ENCODE results near the gene ATOX1. TPM values are rescaled to one million over a fixed set of nuclear protein-coding genes. Genes with fewer than 3 reads are reported as not detected.

ATOX1 gene
- total and polyA plus RNA-seq, 2 of the 4 experiments (the other 2 are of a cell fraction), result 56.3 to 360 TPM

GRCh38 chr5:151757233-151758140 is 944 bp downstream of the ATOX1 start:
- CTCF ChIA-PET, result interaction anchor here (1.0 kb wide), 1 partner anchor 99 kb away, joined by 3 read pairs; no protein-coding TSS in a partner anchor
- peak overlapping the region; percentile 90 for H2AK9ac ChIP-seq (replicated peaks; ENCODE audit: low read depth, low read length, poor library complexity)
- peak overlapping the region; percentile 97 for H2AFZ ChIP-seq (replicated peaks; ENCODE audit: low read length, poor library complexity)
- H3K27me3 ChIP-seq (ENCODE audit: control insufficient read depth, insufficient read depth, low read length), result no peaks in the 10 kb centered on the region
- in situ Hi-C loops (cut with MboI; ENCODE audit: low sequenced_read_pairs) (no loop called here), dilution Hi-C loops (cut with HindIII; ENCODE audit: low sequenced_read_pairs, unreplicated experiment) (no loop called here), intact Hi-C loops (cut with micrococcal nuclease) (no loop called here)
- H4K20me1 ChIP-seq (ENCODE audit: insufficient read depth, low read length), result peaks cover 4% of the 10 kb centered on the region
- H3K4me3 ChIP-seq (ENCODE audit: insufficient read depth, low read depth, low read length), result peak overlapping the region; percentile 88
- H3K56ac ChIP-seq (ENCODE audit: extremely low read depth, insufficient read depth, low read length), result peak overlapping the region; percentile 13; the same call in 1 of the 2 replicates
- H3K9me3 ChIP-seq (ENCODE audit: control insufficient read depth, insufficient read depth, low read length), result no peaks in the 10 kb centered on the region
- peak overlapping the region; percentile 74 for H3K4me2 ChIP-seq (ENCODE audit: low read depth, low read length)
- DNase-seq, result no peak
- peaks cover 27 to 48% of the 10 kb centered on the region in 2 experiments for H3K79me1 ChIP-seq (ENCODE audit: low read depth in 1 of 2, low read length in 2 of 2)
- H2BK120ac ChIP-seq (ENCODE audit: low read depth, low read length), result no peak overlapping the region; the same call in 1 of the 2 replicates
- 0 out of 2 replicates have a peak overlapping the region, but pooled peaks have one; percentile 2 for H4K91ac ChIP-seq (ENCODE audit: insufficient read depth, low read depth, low read length)
- peaks cover 5% of the 10 kb centered on the region; the same call in 1 of the 2 replicates for H3K36me3 ChIP-seq (ENCODE audit: control insufficient read depth, insufficient read depth, low read length)
- POLR2A ChIA-PET (ENCODE audit: unreplicated experiment), result interaction anchor here (0.8 kb wide), 2 partner anchors 61 to 68 kb away, joined by 3 read pairs; no protein-coding TSS in a partner anchor
- no peak for TF ChIP-seq FOS (IDR thresholded peaks at IDR 0.05; ENCODE audit: low read depth, low read length)
- no peak for TF ChIP-seq NFE2L2 (IDR thresholded peaks at IDR 0.05; ENCODE audit: low read depth, low read length)
- no peak; the same call in 1 of the 2 replicates for TF ChIP-seq POLR2A (IDR thresholded peaks at IDR 0.05; ENCODE audit: low read depth, low read length)
- no peak for TF ChIP-seq CEBPB (IDR thresholded peaks at IDR 0.05; ENCODE audit: low read depth, low read length)
- TF ChIP-seq BHLHE40 (IDR thresholded peaks at IDR 0.05; ENCODE audit: low read depth, low read length), result no peak
- TF ChIP-seq SMC3 (IDR thresholded peaks at IDR 0.05; ENCODE audit: low read depth, low read length), result no peak
- no TSS peak for BruUV-seq (replicated peaks)
- peak overlapping the region; percentile 92 for H3K14ac ChIP-seq (replicated peaks; ENCODE audit: low read depth, low read length)
- H3K18ac ChIP-seq (ENCODE audit: low read depth, low read length), result no peak overlapping the region
- ATAC-seq (ENCODE audit: low read depth), result peak; percentile 1
- 0% methylated on average over 3 of the region's 9 CpGs; no CpG with 5 or more reads in 1 of the 2 experiments for WGBS, 2 experiments (ENCODE audit: extremely low coverage in 2 of 2, insufficient read length in 1 of 2)
- peak overlapping the region; percentile 83 for H3K23ac ChIP-seq (ENCODE audit: low read depth, low read length)
- H3K27ac ChIP-seq (ENCODE audit: insufficient read depth, low read length), result peak overlapping the region; percentile 65
- H3K4me1 ChIP-seq (ENCODE audit: control insufficient read depth, insufficient read depth, low read length), result peaks cover 10% of the 10 kb centered on the region; the same call in 1 of the 2 replicates
- H2BK20ac ChIP-seq (ENCODE audit: low read depth, low read length), result no peak overlapping the region
- H2BK5ac ChIP-seq (ENCODE audit: low read depth, low read length, poor library complexity, severe bottlenecking), result peak overlapping the region; percentile 46
- peak overlapping the region; percentile 60 for H2AK5ac ChIP-seq (ENCODE audit: low read depth, low read length)
- H4K5ac ChIP-seq (ENCODE audit: low read depth, low read length), result no peak overlapping the region
- peak overlapping the region; percentile 89 for H3K9ac ChIP-seq (ENCODE audit: low read depth, low read length)
- H4K8ac ChIP-seq (ENCODE audit: low read depth in 2 of 2, low read length in 2 of 2), result peak overlapping the region in 1 of 2 experiments; percentile 6; a peak in 2 of 4 replicates
- no peak overlapping the region for H2BK15ac ChIP-seq (ENCODE audit: low read depth, low read length)
- peaks cover 11% of the 10 kb centered on the region; the same call in 1 of the 2 replicates for H3K9me1 ChIP-seq (ENCODE audit: insufficient read depth, low read length)
- H3K4ac ChIP-seq (ENCODE audit: low read depth, low read length), result peak overlapping the region; percentile 80

All from IMR-90 (cell line).